H1 (cell line): Measurements from ENCODE around the gene PPP2R2D. TPM values are rescaled to one million over a fixed set of nuclear protein-coding genes. Genes with fewer than 3 reads are reported as not detected.

Experiments used
- CTCF ChIA-PET: fragments of 300-600 bp; sonication (Branson Sonifier 250); formaldehyde crosslinking; loops from one replicate; lab custom pipeline; 2021; ENCODE audit not compliant: partially characterized antibody; lab: Charles Lee
- POLR2A ChIA-PET: fragments of 300-600 bp; sonication (Branson Sonifier 250); formaldehyde crosslinking; loops from one replicate; lab custom pipeline; 2021; ENCODE audit warnings: inconsistent platforms; ENCODE audit not compliant: partially characterized antibody; lab: Charles Lee
- DNase-seq, 2 experiments: peaks; one replicate each; pipeline versions ENCODE4 v3.0.0 to v3.0.0-alpha.2; 2010 to 2022; ENCODE audit warnings: low spot score in 2 of 2, low read depth in 1 of 2, mixed read lengths in 1 of 2
- FAIRE-seq: peaks from 2 replicates; lab custom pipeline; 2011; peaks lifted over from hg19 to GRCh38; lab: Jason Lieb, UNC
- H2AFZ ChIP-seq: 2 replicates; pipeline ENCODE4 v1.8.1; 2012; ENCODE audit warnings: low read length, inconsistent platforms
- H2AK5ac ChIP-seq: 2 replicates; pipeline ENCODE4 v1.6.1; 2013; ENCODE audit warnings: low read depth, low read length
- H2BK120ac ChIP-seq: replicated peaks from 2 replicates; pipeline ENCODE3; 2013; ENCODE audit warnings: low read depth, low read length, inconsistent platforms
- H2BK12ac ChIP-seq: 2 replicates; pipeline ENCODE4 v1.6.1; 2013; ENCODE audit warnings: low read depth, low read length
- H2BK15ac ChIP-seq: 2 replicates; pipeline ENCODE4 v1.6.1; 2013; ENCODE audit warnings: low read length
- H2BK20ac ChIP-seq: 2 replicates; pipeline ENCODE4 v1.6.1; 2013; ENCODE audit warnings: low read length
- H2BK5ac ChIP-seq: 2 replicates; pipeline ENCODE4 v1.6.1; 2013; ENCODE audit warnings: low read depth, low read length
- H3K14ac ChIP-seq: 2 replicates; pipeline ENCODE4 v1.6.1; 2013; ENCODE audit warnings: inconsistent platforms; ENCODE audit not compliant: insufficient read length
- H3K18ac ChIP-seq: 2 replicates; pipeline ENCODE4 v1.6.1; 2013; ENCODE audit warnings: low read length; ENCODE audit errors: extremely low read depth
- H3K23ac ChIP-seq: 2 replicates; pipeline ENCODE4 v1.6.1; 2013; ENCODE audit warnings: inconsistent platforms; ENCODE audit not compliant: insufficient read length
- H3K23me2 ChIP-seq: 2 replicates; pipeline ENCODE4 v1.6.1; 2013; ENCODE audit warnings: low read depth, low read length
- H3K27ac ChIP-seq: 2 replicates; pipeline ENCODE4 v1.6.1; 2011; ENCODE audit warnings: low read depth, low read length, inconsistent platforms
- H3K27me3 ChIP-seq, 4 experiments: replicated peaks in 1 of 4; 1 replicate in 1 of 4; 2 replicates in 3 of 4; pipeline versions ENCODE4 v1.6.1 to v1.8.1; 2011 to 2013; ENCODE audit warnings: low read length in 3 of 4, mild to moderate bottlenecking in 3 of 4, inconsistent platforms in 2 of 4, mixed read lengths in 2 of 4, moderate library complexity in 1 of 4; ENCODE audit not compliant: control insufficient read depth in 3 of 4, insufficient read depth in 3 of 4; ENCODE audit errors: extremely low read depth in 1 of 4
- H3K36me3 ChIP-seq, 4 experiments: 2 replicates each; pipeline versions ENCODE4 v1.6.1 to v1.8.1; 2011 to 2013; ENCODE audit warnings: mild to moderate bottlenecking in 4 of 4, low read length in 3 of 4, moderate library complexity in 2 of 4, control low read depth in 1 of 4, inconsistent platforms in 1 of 4; ENCODE audit not compliant: insufficient read depth in 4 of 4, control insufficient read depth in 2 of 4
- H3K4ac ChIP-seq: replicated peaks from 2 replicates; pipeline ENCODE3; 2013; ENCODE audit warnings: low read length, low read depth, mixed read lengths, inconsistent platforms; ENCODE audit not compliant: insufficient read length
- H3K4me1 ChIP-seq, 4 experiments: replicated peaks in 1 of 4; 1 replicate in 1 of 4; 2 replicates in 3 of 4; pipeline versions ENCODE4 v1.6.1 to v1.8.1; 2011 to 2013; ENCODE audit warnings: low read length in 3 of 4, inconsistent platforms in 2 of 4, mixed read lengths in 1 of 4; ENCODE audit not compliant: insufficient read depth in 4 of 4, control insufficient read depth in 3 of 4
- H3K4me2 ChIP-seq, 2 experiments: 2 replicates each; pipeline versions ENCODE4 v1.6.1 to v1.8.1; 2011 to 2013; ENCODE audit warnings: low read depth in 2 of 2, low read length in 2 of 2, control low read depth in 1 of 2, inconsistent platforms in 1 of 2, mild to moderate bottlenecking in 1 of 2; ENCODE audit not compliant: insufficient read depth in 1 of 2
- H3K4me3 ChIP-seq, 4 experiments: fragments of 200-600, 300-600 bp in 1 of 4; sonication (generic), shearing (Covaris generic), sonication (Bioruptor Twin) in 1 of 4; 2 replicates each; pipeline versions ENCODE4 v1.5.1 to v1.8.1; 2011 to 2016; ENCODE audit warnings: low read length in 4 of 4, low read depth in 3 of 4, control low read depth in 2 of 4, inconsistent platforms in 2 of 4, mild to moderate bottlenecking in 2 of 4, mixed read lengths in 1 of 4, moderate library complexity in 1 of 4; ENCODE audit not compliant: insufficient read depth in 2 of 4; ENCODE audit errors: extremely low read depth in 1 of 4
- H3K56ac ChIP-seq: replicated peaks from 2 replicates; pipeline ENCODE3; 2013; ENCODE audit warnings: low read depth, mild to moderate bottlenecking, mixed read lengths, low read length, inconsistent platforms; ENCODE audit not compliant: insufficient read length
- H3K79me1 ChIP-seq: 2 replicates; pipeline ENCODE4 v1.6.1; 2013; ENCODE audit warnings: low read depth, low read length, control low read depth
- H3K79me2 ChIP-seq, 2 experiments: 2 replicates each; pipeline versions ENCODE4 v1.6.1 to v1.8.1; 2012 to 2013; ENCODE audit warnings: low read length in 2 of 2, mild to moderate bottlenecking in 2 of 2, inconsistent platforms in 1 of 2; ENCODE audit not compliant: insufficient read depth in 2 of 2, control insufficient read depth in 1 of 2
- H3K9ac ChIP-seq, 4 experiments: replicated peaks in 1 of 4; 1 replicate in 1 of 4; 2 replicates in 3 of 4; pipeline versions ENCODE4 v1.6.1 to v1.8.1; 2011 to 2013; ENCODE audit warnings: low read depth in 3 of 4, low read length in 3 of 4, control low read depth in 2 of 4, mild to moderate bottlenecking in 2 of 4, moderate library complexity in 2 of 4, inconsistent platforms in 1 of 4; ENCODE audit errors: extremely low read depth in 1 of 4
- H3K9me3 ChIP-seq, 2 experiments: 2 replicates each; pipeline versions ENCODE4 v1.6.1 to v1.8.1; 2012 to 2013; ENCODE audit warnings: mild to moderate bottlenecking in 2 of 2, moderate library complexity in 2 of 2, control low read depth in 1 of 2, inconsistent platforms in 1 of 2, low read depth in 1 of 2, low read length in 1 of 2, mixed read lengths in 1 of 2; ENCODE audit not compliant: insufficient read depth in 2 of 2
- H4K20me1 ChIP-seq, 2 experiments: replicated peaks in 1 of 2; 2 replicates each; pipeline versions ENCODE3 to v1.8.1; 2011 to 2013; ENCODE audit warnings: inconsistent platforms in 2 of 2, low read length in 2 of 2, mild to moderate bottlenecking in 1 of 2; ENCODE audit not compliant: insufficient read depth in 2 of 2, control insufficient read depth in 1 of 2
- H4K5ac ChIP-seq: 2 replicates; pipeline ENCODE4 v1.6.1; 2013; ENCODE audit warnings: low read length, low read depth, mixed read lengths, inconsistent platforms; ENCODE audit not compliant: insufficient read length
- H4K8ac ChIP-seq: 2 replicates; pipeline ENCODE4 v1.8.0; 2013; ENCODE audit warnings: mild to moderate bottlenecking, moderate library complexity, low read length, inconsistent platforms; ENCODE audit not compliant: insufficient read depth; ENCODE audit errors: extremely low read depth
- H4K91ac ChIP-seq: replicated peaks from 2 replicates; pipeline ENCODE3; 2013; ENCODE audit warnings: low read length, mixed read lengths, inconsistent platforms; ENCODE audit not compliant: insufficient read length
- ATF2 ChIP-seq: IDR thresholded peaks from 2 replicates; pipeline ENCODE4 v1.6.1; 2012; ENCODE audit warnings: low read length, inconsistent platforms
- CBX5 ChIP-seq: fragments of 300-800, 300-1000 bp; sonication (generic); IDR thresholded peaks from 2 replicates; pipeline ENCODE4 v1.7.1; 2016; ENCODE audit warnings: antibody characterized with exemption, low read length, low read depth
- HDAC6 ChIP-seq: IDR thresholded peaks from one replicate; pipeline ENCODE4 v1.7.1; 2012; ENCODE audit warnings: low read depth, mild to moderate bottlenecking, inconsistent platforms, low read length, moderate library complexity
- JUND ChIP-seq: IDR thresholded peaks from 2 replicates; pipeline ENCODE4 v1.6.1; 2011; ENCODE audit warnings: mild to moderate bottlenecking, improper control_type of control experiment, low read length
- KDM1A ChIP-seq: fragments of 200-600, 300-600 bp; sonication (generic); IDR thresholded peaks from 2 replicates; pipeline ENCODE4 v1.7.1; 2016; ENCODE audit warnings: mild to moderate bottlenecking, low read length, borderline replicate concordance
- NANOG ChIP-seq: IDR thresholded peaks from 2 replicates; pipeline ENCODE4 v1.6.1; 2011; ENCODE audit warnings: low read length, low read depth, mild to moderate bottlenecking, inconsistent platforms; ENCODE audit not compliant: insufficient read depth, poor library complexity, severe bottlenecking
- POLR2AphosphoS5 ChIP-seq: IDR thresholded peaks from 2 replicates; pipeline ENCODE4 v1.6.1; 2011; ENCODE audit warnings: low read depth, low read length
- POU5F1 ChIP-seq: IDR thresholded peaks from 2 replicates; pipeline ENCODE4 v1.6.1; 2011; ENCODE audit warnings: low read depth, mild to moderate bottlenecking, low read length, moderate library complexity
- SIN3A ChIP-seq, 2 experiments: IDR thresholded peaks in 1 of 2; conservative IDR thresholded peaks in 1 of 2; 2 replicates each; pipeline ENCODE4 v1.6.1; 2011 to 2012; ENCODE audit warnings: low read length in 2 of 2, improper control_type of control experiment in 1 of 2, low read depth in 1 of 2, mild to moderate bottlenecking in 1 of 2
- YY1 ChIP-seq: IDR thresholded peaks from 2 replicates; pipeline ENCODE4 v1.6.1; 2011; ENCODE audit warnings: low read depth, mild to moderate bottlenecking, low read length
- ZNF274 ChIP-seq: IDR thresholded peaks from 2 replicates; pipeline ENCODE4 v1.7.0; 2012; ENCODE audit warnings: low read length, borderline replicate concordance; ENCODE audit errors: extremely low read depth
- WGBS, 2 experiments: shearing (Covaris generic) in 1 of 2; methylation state at CpG; one replicate each; pipeline versions ENCODE4 v1.1.6 to v1.1.7; 2013 to 2015; ENCODE audit warnings: low lambda C conversion rate in 2 of 2, mixed read lengths in 2 of 2, inconsistent platforms in 1 of 2, low coverage in 1 of 2, missing lambda C conversion rate in 1 of 2; ENCODE audit not compliant: insufficient replicate concordance in 2 of 2, insufficient coverage in 1 of 2, insufficient read length in 1 of 2; ENCODE audit errors: extremely low coverage in 1 of 2, missing lambda C conversion rate in 1 of 2; 5-methylcytosine and 5-hydroxymethylcytosine counted together
- polyA plus RNA-seq, 7 experiments: library from polyadenylated mRNA; depleted of rRNA in 3 of 7; stranded (reverse) in 5 of 7; unstranded in 2 of 7; fragments of >200 nt in 5 of 7; fragments of 200-250 nt in 2 of 7; gene quantifications; 1 replicate in 5 of 7; 2 replicates in 1 of 7; 4 replicates in 1 of 7; pipeline versions ENCODE4 v1.2.1 to v1.2.3, GENCODE V29; 2011 to 2013; ENCODE audit warnings: missing spikeins in 2 of 7, mixed read lengths in 2 of 7
- total RNA-seq: library from RNA; stranded (reverse); fragmentation: NEBNext Ultra II Directional; extraction: Animal tissue kit (Norgen Biotek cat#: 25700); gene quantifications from 2 replicates; pipeline ENCODE4 v1.2.1, GENCODE V29; 2021

PPP2R2D gene
- total and polyA plus RNA-seq, 2 of the 8 experiments (the other 6 are each of a cell fraction or from before 2014, with no cell fraction given), result 25.4 to 32.8 TPM

GRCh38 chr10:131898061-131898460 lies 2.7 kb upstream of the PPP2R2D start:
- Histone ChIP-seq H3K4me1 (peaks cover 0 to 2% (median 0%) of the 10 kb centered on the region in 4 experiments; a peak in 3 of 7 replicates), H4K8ac (no peak overlapping the region), H3K4ac (no peak overlapping the region), H3K9ac (no peak overlapping the region), H3K23ac (no peak overlapping the region), H2BK5ac (no peak overlapping the region), H4K5ac (no peak overlapping the region), H3K27me3 (peaks cover 0 to 2% (median 0%) of the 10 kb centered on the region in 4 experiments; a peak in 3 of 7 replicates), H3K56ac (no peak overlapping the region), H3K27ac (no peak overlapping the region), H2BK15ac (no peak overlapping the region), H3K18ac (no peak overlapping the region), H3K4me2 (no peak overlapping the region), H3K36me3 (no peaks in the 10 kb centered on the region), H3K14ac (no peak overlapping the region), H2AK5ac (no peak overlapping the region), H2AFZ (no peak overlapping the region), H4K91ac (no peak overlapping the region), H4K20me1 (peaks cover 4 to 7% of the 10 kb centered on the region in 2 experiments), H3K9me3 (no peaks in the 10 kb centered on the region), H3K4me3 (no peak overlapping the region), H3K79me1 (no peaks in the 10 kb centered on the region), H3K79me2 (peaks cover 5 to 17% of the 10 kb centered on the region in 2 experiments), H3K23me2 (peaks cover 2% of the 10 kb centered on the region; the same call in 1 of the 2 replicates), H2BK120ac (no peak overlapping the region), H2BK20ac (no peak overlapping the region), H2BK12ac (no peak overlapping the region)
- 83% methylated on average over 8 of the region's 8 CpGs; no CpG with 5 or more reads in 1 of the 2 experiments for WGBS, 2 experiments
- CTCF ChIA-PET, result interaction anchor here (1.1 kb wide), 1 partner anchor 28 kb away, joined by 3 read pairs; no protein-coding TSS in a partner anchor
- POLR2A ChIA-PET, result no interaction called here
- FAIRE-seq (no peak), DNase-seq (no peak)
- TF ChIP-seq CBX5 (no peak), JUND (no peak), ATF2 (no peak), HDAC6 (no peak), POLR2AphosphoS5 (no peak), NANOG (no peak), KDM1A (no peak), YY1 (no peak), ZNF274 (no peak), POU5F1 (no peak), SIN3A (conservative IDR thresholded peaks at IDR 0.05 in 1 of 2, IDR thresholded peaks at IDR 0.05 in 1 of 2; ENCODE audit: low read depth in 1 of 2, low read length in 2 of 2) (no peak)
